Fibroblast of villous mesenchyme (primary cell): ENCODE data around the gene STUM. TPM values are rescaled to one million over a fixed set of nuclear protein-coding genes. Genes with fewer than 3 reads are reported as not detected.

Experiments used
- DNase-seq: peaks from one replicate; pipeline ENCODE4 v3.0.0-alpha.2; 2010; ENCODE audit warnings: low read depth
- H3K4me3 ChIP-seq: 2 replicates; pipeline ENCODE4 v1.5.1; 2011; ENCODE audit warnings: low read depth, mild to moderate bottlenecking, low read length
- total RNA-seq: library from RNA; depleted of rRNA; stranded (reverse); fragments of >200 nt; gene quantifications from 2 replicates; pipeline ENCODE4 v1.2.3, GENCODE V29; 2012
- TF ChIP-seq, protein P1 (sequence below): IDR thresholded peaks from 2 replicates; pipeline ENCODE4 v1.5.1; 2012; ENCODE audit warnings: low read depth, mild to moderate bottlenecking, low read length; ENCODE audit not compliant: insufficient read depth

The STUM gene
- total RNA-seq, 1 donor = under 0.01 TPM

DNA sequence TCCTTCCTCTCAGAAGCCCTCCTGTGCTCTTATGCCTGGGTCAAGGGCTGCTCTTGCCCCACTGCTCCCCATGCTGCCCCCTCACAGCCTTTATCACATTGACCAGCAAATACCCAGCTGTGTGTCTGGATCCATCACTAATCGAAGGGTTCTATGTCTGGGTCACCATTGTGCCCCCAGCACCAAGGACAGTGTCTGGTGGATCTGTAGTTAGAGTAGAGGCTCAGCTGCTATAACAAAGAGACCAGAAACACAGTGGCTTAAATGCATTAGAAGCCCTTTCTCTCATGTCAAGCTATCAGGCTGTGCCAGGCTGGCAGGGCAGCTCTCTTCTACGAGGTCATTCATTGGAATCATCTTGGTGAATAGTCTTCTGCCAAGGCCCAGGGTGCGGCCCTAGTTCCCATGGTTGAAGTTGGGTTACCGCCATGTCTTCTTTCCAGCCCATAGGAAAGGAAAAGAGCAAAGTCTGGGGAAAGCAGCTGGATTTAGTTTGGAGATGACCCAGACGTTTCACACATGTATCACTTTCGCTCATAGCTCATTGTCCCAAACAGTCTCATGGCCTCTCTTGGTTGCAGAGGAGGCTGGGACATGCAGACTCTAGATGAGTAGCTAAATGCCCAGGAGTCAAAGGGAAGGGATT lies 32.2 kb downstream of the STUM start:
- no peak for DNase-seq
- TF ChIP-seq, protein P1, sequence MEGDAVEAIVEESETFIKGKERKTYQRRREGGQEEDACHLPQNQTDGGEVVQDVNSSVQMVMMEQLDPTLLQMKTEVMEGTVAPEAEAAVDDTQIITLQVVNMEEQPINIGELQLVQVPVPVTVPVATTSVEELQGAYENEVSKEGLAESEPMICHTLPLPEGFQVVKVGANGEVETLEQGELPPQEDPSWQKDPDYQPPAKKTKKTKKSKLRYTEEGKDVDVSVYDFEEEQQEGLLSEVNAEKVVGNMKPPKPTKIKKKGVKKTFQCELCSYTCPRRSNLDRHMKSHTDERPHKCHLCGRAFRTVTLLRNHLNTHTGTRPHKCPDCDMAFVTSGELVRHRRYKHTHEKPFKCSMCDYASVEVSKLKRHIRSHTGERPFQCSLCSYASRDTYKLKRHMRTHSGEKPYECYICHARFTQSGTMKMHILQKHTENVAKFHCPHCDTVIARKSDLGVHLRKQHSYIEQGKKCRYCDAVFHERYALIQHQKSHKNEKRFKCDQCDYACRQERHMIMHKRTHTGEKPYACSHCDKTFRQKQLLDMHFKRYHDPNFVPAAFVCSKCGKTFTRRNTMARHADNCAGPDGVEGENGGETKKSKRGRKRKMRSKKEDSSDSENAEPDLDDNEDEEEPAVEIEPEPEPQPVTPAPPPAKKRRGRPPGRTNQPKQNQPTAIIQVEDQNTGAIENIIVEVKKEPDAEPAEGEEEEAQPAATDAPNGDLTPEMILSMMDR = no peak
- H3K4me3 ChIP-seq = no peak overlapping the region

DNA sequence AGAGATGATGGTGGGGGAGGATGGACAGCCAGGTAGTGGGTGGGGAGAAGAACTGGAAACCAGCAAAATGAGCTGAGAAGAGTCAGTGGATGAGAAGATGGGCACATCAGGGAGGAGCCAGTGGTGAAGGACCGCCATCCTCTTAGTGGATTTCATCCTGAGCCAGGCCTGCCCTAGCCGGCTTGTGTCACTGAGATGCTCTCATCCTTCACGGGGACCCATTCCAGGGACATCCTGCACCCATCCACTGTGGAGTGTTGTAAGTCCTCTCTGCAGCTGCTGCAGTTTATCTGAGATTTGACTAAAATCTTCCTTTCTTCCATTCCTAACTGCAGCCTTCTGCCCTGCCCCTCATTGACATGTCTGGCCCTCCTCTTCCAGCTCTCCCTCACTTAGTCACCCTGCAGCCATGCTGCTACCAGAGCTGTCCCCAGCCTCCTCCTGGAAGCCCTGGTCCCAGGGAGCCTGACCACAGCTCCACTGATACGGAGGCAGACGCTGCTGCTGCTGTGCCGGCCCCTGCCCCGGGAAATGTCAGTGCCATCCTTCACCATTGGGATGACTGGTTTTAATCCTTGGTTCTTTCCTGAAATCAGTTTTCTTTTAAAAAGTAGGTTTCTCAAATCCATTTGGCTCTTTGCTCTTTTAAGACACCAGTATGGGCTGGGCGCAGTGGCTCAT lies 33.2 kb downstream of the STUM start:
- no peak for DNase-seq
- TF ChIP-seq, protein P1 = no peak
- H3K4me3 ChIP-seq = no peak overlapping the region

DNA sequence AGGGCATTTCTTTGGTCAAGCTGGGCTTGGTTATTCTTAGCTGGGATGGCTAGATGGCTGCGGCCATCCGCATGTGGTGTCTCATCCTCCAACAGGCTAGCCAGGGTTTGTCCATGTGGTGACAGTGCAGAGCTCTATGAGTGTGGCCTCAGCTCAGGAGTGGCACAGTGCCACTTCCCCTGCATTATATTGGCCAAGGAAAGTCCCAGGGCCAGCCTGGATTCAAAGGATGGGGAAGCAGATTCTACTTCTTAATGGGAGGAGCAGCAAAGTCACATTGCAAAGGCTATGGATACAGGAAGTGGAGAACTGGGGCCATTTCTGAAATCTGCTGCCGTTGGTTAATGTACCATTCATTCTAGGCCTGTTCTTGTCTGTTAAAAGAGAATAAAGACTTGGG lies 34.4 kb downstream of the STUM start:
- H3K4me3 ChIP-seq = no peak overlapping the region
- DNase-seq = no peak
- TF ChIP-seq, protein P1 = no peak

DNA sequence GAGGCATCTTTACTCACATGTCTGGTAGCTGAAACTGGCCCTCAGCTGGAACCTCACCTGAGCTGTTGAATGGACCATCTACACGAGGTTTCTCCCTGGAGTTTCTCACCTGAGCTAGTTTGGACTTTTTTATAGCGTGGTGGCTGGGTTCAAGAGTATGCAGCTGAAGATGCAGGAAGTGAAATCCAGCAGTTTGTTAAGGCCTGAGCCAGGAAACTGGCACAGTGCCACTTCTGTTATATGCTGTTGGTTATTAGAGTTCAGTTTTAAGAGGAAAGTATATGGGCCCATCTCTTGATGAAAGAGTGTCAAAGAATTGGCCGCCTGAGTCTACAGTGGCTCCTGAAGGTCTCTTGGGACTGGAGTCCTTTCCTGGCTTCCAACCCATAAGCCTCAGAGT lies 35.6 kb downstream of the STUM start:
- no peak for DNase-seq
- no peak overlapping the region for H3K4me3 ChIP-seq
- TF ChIP-seq, protein P1 = no peak

DNA sequence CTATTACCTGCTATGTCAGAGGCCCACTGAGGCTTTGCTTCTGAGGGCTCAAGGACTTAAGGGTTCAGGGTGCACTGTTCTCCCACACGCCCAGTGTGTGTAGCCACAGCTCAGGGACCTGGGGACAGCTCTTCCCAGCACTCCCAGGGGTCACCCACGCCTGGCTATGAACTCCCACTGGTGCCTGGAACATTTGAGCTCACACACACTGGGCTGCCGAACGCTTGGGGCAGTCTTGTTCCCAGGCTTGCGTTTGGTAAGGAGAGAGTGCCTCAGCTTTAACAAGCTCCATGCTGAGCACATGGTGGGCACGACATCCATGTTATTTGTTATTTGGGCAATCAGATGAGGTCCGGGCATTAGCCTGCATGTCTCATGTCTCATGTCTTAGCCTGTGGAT lies 37.6 kb downstream of the STUM start:
- TF ChIP-seq, protein P1 = no peak
- no peak for DNase-seq
- H3K4me3 ChIP-seq = no peak overlapping the region

DNA sequence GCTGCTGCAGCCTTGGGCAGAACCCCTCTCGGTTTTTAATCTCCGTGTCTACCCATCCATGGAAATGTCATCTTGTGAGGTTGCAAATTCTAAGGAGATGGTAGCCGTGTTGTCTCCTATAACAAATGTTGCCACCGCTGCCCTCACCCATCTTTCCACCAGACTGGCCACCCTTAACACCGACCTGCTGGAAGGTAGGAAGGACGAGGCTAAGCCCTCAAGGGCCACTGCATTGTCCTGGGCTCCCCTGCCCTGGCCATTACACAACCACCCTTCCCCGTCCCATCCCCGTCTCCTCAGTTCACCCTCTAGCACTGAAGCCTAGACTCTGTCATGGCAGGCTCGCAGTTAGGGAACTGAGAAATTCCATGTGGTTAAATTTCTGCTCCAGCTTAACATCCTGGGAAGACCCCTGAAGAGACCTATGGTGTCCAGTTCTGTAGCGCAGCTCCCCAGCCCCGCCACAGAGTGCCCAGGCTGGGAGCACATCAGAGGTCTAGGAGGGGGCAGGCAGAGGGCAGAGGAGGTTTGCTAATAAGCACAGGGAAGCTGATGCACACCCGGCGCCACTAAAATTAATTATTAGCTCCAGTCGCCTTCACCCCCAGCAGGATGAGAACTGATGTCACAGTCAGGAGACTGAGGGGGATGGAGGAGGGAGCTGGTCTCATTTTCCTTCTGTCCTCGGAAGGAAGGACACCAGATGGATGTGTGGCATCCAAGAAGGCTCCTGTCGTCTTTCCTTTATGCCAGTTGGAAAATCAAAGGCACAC lies 38.3 kb downstream of the STUM start:
- TF ChIP-seq, protein P1 = no peak
- no peak overlapping the region for H3K4me3 ChIP-seq
- no peak for DNase-seq
